Erythroblast (primary cell): ENCODE data around the gene PGAP1.

ENCODE experiments used
- GATA1 ChIP-seq: IDR thresholded peaks from 2 replicates; pipeline ENCODE4 v1.6.1; 2011; ENCODE audit warnings: low read depth, mild to moderate bottlenecking, control low read depth, low read length, moderate library complexity
- POLR2A ChIP-seq: IDR thresholded peaks from 2 replicates; pipeline ENCODE4 v1.6.1; 2011; ENCODE audit warnings: mild to moderate bottlenecking, low read length

GRCh38 chr2:196900843-196901242, 25.7 kb downstream of the PGAP1 start:
- TF ChIP-seq POLR2A (no peak), GATA1 (no peak)
